ENCODE results near the gene ACSS3.

GRCh38 chr12:81141217-81141616 lies 63.3 kb downstream of the ACSS3 start:
- TF ChIP-seq, protein P1, sequence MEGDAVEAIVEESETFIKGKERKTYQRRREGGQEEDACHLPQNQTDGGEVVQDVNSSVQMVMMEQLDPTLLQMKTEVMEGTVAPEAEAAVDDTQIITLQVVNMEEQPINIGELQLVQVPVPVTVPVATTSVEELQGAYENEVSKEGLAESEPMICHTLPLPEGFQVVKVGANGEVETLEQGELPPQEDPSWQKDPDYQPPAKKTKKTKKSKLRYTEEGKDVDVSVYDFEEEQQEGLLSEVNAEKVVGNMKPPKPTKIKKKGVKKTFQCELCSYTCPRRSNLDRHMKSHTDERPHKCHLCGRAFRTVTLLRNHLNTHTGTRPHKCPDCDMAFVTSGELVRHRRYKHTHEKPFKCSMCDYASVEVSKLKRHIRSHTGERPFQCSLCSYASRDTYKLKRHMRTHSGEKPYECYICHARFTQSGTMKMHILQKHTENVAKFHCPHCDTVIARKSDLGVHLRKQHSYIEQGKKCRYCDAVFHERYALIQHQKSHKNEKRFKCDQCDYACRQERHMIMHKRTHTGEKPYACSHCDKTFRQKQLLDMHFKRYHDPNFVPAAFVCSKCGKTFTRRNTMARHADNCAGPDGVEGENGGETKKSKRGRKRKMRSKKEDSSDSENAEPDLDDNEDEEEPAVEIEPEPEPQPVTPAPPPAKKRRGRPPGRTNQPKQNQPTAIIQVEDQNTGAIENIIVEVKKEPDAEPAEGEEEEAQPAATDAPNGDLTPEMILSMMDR (IDR thresholded peaks at IDR 0.05) = no peak
- TF ChIP-seq POLR2AphosphoS5 (IDR thresholded peaks at IDR 0.05) = no peak

All from breast epithelium (tissue), 3 donors.